ENCODE results near the gene ARHGAP25.

Gene ARHGAP25

GRCh38 chr2:68736086-68736485 lies 1.5 kb downstream of the ARHGAP25 start:
- TF ChIP-seq CTCF (IDR thresholded peaks at IDR 0.05; ENCODE audit: control insufficient read depth, extremely low read depth, insufficient read depth), result no peak
- no peak for DNase-seq (ENCODE audit: low read depth)
- H3K4me3 ChIP-seq (ENCODE audit: low read depth, low read length), result no peak overlapping the region

GRCh38 chr2:68737711-68738110 lies 3.1 kb downstream of the ARHGAP25 start:
- TF ChIP-seq CTCF (IDR thresholded peaks at IDR 0.05; ENCODE audit: control insufficient read depth, extremely low read depth, insufficient read depth), result no peak
- no peak overlapping the region for H3K4me3 ChIP-seq (ENCODE audit: low read depth, low read length)
- no peak for DNase-seq (ENCODE audit: low read depth)

GRCh38 chr2:68738906-68739594 lies 4.4 kb downstream of the ARHGAP25 start:
- no peak overlapping the region for H3K4me3 ChIP-seq (ENCODE audit: low read depth, low read length)
- no peak for DNase-seq (ENCODE audit: low read depth)

GRCh38 chr2:68739595-68740399 lies 5.2 kb downstream of the ARHGAP25 start:
- no peak for TF ChIP-seq CTCF (IDR thresholded peaks at IDR 0.05; ENCODE audit: control insufficient read depth, extremely low read depth, insufficient read depth)
- no peak overlapping the region for H3K4me3 ChIP-seq (ENCODE audit: low read depth, low read length)
- DNase-seq (ENCODE audit: low read depth), result no peak

More at GRCh38 chr2:68738906-68739594, 4.4 kb downstream of the ARHGAP25 start:
- no peak for TF ChIP-seq CTCF (IDR thresholded peaks at IDR 0.05; ENCODE audit: control insufficient read depth, extremely low read depth, insufficient read depth)

GRCh38 chr2:68740400-68740914 lies 5.8 kb downstream of the ARHGAP25 start:
- no peak for DNase-seq (ENCODE audit: low read depth)
- no peak overlapping the region for H3K4me3 ChIP-seq (ENCODE audit: low read depth, low read length)
- TF ChIP-seq CTCF (IDR thresholded peaks at IDR 0.05; ENCODE audit: control insufficient read depth, extremely low read depth, insufficient read depth), result no peak

GRCh38 chr2:68741238-68741637 lies 6.6 kb downstream of the ARHGAP25 start:
- DNase-seq (ENCODE audit: low read depth), result no peak
- no peak for TF ChIP-seq CTCF (IDR thresholded peaks at IDR 0.05; ENCODE audit: control insufficient read depth, extremely low read depth, insufficient read depth)
- no peak overlapping the region for H3K4me3 ChIP-seq (ENCODE audit: low read depth, low read length)

All from LNCaP clone FGC (cell line).